ENCODE measurements around the gene RCBTB2.
"Not testable (repeated sequence)": the region's sequence is repeated elsewhere in the genome, so short reads cannot be mapped to it uniquely, and the experiment has no call there.

Gene RCBTB2

DNA sequence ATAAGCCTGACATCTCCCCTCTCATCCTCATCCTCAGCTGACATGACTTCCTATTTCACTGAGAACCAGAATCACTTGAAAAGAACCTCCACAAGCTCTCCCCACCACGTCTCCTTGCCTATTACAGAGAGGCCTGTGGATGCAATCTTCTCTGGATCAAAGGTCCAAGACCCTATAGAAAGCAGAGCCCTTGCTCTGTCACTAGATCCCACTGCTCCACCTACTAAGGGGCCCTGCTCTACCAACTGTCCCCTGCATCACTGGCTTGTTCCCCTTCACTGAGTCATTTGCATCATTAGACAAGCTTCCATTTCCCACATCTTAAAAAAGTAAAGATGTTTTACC, 40.8 kb downstream of the RCBTB2 start:
- DNase-seq = no peak

DNA sequence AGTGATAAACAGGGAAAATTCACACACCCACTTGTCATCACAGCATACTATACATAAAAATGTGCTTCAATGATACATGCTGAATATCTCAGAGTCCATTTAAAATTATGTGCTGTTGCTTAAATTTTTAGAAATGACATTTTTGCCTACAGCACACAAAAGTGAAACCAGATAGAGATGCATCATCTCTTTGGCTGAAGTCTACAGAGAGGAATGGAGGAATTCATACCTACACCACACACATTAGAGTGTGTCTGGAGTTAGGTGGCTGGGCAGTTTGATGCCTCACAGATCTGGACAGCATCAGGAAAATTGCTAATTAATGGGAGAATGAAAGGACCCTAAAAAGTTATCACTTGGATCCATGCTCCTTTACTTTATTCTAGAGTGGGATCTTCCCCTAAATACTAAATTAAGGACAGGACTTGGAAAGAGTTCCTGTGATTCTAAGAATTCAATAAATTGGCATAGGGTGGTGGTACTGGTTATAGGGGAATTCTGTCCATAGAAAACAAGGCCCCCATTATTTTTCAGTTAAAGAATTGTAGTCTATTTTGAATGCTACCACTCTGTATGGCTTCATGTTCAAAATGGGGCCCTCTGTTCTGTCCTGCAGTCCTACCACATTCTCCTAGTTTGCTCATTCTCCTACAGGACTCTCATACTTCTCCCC, 41.3 kb downstream of the RCBTB2 start:
- DNase-seq = no peak

DNA sequence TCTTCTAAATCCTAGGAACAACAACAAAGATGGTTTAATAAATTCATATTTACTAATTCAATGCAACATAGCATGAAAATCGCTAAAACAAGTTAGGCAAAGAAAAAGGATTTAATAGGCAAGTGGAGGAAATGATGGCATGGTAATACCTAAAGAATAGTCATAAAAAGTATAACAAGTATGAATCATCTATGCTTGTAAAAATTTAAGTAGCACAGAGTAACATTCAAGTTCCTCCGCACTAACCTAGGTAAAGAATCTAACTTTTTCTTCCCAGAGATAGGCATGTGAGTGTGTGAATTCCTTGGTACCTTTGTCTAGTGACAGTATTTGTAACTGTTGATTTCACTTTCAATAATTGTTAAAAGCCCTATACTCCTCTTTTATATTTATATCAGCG, 42.6 kb downstream of the RCBTB2 start:
- DNase-seq = no peak

DNA sequence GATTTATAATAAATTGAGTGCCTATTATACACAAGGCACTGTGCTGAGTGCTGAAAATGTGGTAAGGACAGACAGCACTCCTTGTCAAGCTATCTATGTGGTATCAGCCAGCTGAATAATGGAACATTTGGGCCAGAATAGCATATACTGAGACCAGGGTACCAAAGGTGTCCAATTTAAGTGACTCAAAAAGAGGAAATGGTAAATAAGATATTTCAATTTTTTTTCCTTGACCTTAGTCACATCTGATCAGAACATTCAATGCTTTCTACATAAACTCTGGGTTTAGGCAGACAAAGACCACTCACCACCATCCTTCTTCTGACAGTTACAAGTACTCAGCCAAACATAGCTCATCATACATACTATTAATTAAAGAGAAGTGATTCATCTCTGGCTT, 43.2 kb downstream of the RCBTB2 start:
- no peak for DNase-seq

DNA sequence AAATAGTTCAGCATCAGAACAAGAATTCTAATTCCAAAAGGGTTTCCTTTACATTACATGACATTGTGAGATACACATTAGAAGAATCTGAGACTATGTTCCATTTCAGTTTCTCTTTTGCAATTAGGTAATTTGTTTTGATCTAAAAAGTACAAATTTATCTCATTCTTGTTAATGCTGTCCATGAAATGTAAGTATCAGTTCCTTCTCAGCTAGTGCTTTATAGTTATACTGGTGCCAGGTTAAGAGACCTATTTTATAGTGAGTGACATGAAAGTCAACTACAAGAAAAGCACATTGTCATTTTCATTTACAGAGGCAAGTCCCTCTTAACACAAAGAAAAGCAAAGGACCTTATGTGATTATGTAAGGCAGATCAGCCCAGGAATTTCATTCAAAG, 43.9 kb downstream of the RCBTB2 start:
- DNase-seq = no peak

DNA sequence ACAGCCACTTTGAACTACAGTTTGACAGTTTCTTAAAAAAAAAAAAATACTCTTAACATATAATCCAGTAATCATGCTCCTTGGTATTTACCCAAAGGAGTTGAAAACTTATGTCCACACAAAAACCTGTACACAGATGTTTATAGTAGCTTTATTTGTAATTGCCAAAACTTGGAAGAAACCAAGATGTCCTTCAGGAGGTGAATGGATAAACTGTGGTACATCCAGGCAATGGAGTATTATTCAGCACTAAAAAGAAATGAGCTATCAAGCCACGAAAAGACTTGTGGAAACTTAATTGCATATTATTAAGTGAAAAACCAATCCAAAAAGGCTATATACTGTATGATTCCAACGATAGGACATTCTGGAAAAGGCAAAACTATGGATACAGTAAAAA, 44.9 kb downstream of the RCBTB2 start:
- DNase-seq = no peak

DNA sequence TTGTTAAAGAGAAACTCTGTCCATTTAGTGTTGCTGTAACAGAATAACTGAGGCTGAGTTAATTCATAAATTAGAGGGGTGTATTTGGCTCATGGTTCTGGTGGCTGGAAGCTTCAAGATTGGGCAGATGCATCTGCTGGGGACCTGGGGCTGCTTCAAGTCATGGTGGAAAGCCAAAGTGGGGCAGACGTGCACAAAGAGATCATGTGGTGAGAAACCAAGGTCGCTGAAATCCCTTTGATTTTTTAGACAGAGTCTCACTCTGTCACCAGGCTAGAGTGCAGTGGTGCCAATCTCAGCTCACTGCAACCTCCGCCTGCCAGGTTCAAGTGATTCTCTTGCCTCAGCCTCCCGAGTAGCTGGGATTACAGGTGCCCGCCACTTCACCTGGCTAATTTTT, 46.0 kb downstream of the RCBTB2 start:
- no peak for DNase-seq

DNA sequence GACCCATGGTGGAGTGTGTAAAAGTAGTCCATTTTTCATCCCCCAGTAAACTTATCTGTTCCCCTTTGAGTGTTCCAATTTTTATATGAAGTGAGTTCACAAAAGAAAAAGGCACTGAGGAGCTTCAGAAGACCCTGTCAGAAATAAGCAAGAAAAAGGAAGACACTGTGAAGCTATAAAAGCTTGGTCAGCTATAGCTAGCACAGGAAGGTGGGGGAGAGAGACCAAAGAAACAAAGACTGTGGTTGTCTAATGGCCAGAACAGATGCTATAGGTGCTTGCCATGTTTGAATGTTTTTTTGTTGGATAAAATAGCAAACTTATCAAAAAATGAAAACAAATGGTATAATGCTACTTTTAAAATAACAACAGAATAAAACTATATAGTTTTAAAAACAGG, 46.5 kb downstream of the RCBTB2 start:
- no peak for DNase-seq

DNA sequence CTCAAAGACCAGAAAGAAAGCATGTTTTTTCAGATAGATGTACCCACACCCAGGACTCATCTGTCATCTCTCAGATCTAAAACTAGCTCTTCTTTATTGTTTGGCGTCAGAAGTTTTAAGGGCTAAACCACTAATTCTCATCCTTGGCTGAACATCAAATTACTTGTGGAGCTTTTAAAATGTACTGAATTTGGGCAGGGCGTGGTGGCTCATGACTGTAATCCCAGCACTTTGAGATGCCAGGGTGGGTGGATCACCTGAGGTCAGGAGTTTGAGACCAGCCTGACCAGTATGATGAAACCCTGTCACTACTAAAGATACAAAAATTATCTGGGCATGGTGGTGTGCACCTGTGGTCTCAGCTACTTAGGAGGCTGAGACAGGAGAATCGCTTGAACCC, 47.4 kb downstream of the RCBTB2 start:
- DNase-seq = no peak

DNA sequence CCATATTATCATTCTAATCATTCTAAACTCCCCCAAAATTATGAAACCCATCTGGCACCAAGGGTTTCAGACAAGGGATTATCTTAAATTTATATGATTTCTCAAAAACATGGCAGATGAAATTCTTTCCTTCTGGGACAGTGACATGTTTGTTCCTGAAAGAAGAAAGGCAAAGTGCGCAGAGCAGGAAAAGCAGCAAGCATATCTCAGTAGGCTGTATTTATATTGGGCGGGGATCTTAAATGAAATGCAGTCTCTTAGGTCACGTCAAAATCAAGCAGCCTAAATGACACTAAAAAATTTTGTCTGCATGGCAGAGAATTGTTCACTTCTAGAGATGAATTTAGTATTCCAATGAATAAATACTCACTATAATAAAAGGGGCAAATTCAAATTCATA, 49.3 kb downstream of the RCBTB2 start:
- DNase-seq = no peak

DNA sequence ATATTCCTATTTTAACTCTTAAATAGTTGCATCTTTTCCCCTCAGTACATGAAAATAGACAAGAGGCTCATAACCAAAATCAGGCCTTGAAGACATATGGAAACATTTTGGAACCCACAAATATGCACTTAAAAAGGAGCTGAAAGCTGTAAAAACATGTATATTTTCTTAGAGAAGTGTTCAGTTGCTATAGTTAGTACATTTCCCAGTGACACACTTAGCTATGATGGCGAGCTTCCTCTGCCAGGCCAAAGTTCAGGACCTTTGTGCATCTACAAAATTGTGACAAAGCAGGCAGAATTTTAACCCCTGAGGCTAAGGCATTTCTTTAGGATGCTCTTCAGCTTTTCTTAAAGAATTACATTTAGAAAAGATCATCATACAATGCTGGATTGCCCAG, 54.5 kb downstream of the RCBTB2 start:
- DNase-seq = no peak

DNA sequence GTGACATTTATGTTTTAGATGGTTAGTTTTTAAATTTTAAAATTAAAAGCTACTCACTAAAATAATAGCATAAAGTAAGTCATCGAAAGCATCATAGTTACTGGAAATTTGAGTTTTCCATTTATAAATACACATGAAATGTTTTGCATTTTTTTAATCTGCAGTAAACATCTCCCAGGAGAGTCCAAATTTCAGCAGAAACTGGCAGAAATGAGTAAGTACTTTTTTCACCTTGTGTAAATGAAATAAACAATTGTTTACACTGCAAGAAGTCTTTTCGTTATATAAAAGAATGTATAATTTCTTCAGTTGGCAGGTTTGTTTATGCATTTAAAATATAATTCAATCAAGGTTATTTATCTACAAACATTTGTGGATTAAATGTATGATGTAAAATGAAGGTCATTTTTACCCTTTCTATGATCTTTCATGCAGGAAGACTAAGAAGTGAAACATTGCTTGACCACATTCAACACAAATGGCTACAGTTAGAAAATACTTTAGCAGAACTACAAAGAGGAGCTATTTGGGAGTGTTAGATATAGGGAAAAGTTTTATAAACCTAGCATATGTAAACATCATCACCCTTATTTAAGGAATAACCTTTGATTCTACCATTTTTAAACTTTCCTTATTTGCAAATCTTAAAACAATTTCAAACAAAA, 55.6 kb downstream of the RCBTB2 start:
- no peak for DNase-seq

DNA sequence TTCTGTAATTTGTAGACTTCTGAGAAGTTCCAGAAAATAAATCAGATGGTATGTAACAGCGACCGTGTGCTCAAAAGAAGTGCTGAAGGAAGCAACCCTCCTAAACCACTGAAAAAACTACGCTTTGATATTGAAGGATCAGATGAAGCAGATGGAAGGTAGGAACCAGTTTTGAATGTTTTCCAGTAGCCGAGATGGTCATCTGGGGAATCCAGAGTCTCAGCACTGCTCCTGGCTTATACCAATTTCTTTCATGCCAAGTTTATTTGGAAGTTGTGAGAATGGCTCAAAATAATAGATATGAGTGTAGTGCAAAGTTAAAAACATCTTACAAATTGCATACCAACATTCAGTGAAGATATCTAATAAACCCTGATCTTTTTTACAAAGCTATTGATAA, 56.2 kb downstream of the RCBTB2 start:
- no peak for DNase-seq

DNA sequence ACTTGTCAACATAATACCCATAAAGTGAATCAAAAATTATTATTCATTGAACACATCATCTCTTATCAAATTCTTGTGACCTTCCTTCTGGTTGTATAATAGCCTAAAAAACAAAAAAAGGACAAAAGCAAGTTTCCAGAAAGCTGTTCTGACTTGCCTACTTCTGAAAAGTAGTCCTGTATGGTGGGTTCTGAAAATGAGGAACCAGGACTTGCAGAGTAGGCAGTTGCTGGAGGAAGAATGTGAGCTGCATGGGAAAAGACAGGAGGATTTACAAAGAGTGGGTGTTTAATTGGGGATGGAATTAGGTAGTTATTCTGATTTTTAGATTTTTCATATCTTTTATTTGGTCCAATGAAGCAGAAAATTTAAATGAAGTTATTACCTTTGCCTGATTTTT, 56.7 kb downstream of the RCBTB2 start:
- DNase-seq = no peak

DNA sequence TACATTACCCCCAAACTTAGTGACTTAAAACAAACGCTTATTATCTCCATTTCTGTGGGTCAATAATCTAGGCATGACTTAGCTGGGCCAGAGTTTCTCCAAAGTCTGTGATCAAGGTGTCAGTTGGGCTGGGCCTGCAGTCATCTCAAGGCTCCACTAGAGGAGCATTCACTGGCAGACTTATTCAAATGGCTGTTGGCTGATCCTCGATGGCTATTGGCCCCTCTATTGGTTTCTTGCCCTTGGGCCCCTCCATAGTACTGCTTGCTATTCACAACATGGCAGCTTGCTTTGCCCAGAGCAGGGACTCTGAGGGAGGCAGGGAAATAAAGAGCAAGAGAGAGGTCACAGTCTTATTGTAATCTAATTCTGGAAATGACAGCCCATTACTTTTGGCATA, 57.6 kb downstream of the RCBTB2 start:
- DNase-seq = no peak

DNA sequence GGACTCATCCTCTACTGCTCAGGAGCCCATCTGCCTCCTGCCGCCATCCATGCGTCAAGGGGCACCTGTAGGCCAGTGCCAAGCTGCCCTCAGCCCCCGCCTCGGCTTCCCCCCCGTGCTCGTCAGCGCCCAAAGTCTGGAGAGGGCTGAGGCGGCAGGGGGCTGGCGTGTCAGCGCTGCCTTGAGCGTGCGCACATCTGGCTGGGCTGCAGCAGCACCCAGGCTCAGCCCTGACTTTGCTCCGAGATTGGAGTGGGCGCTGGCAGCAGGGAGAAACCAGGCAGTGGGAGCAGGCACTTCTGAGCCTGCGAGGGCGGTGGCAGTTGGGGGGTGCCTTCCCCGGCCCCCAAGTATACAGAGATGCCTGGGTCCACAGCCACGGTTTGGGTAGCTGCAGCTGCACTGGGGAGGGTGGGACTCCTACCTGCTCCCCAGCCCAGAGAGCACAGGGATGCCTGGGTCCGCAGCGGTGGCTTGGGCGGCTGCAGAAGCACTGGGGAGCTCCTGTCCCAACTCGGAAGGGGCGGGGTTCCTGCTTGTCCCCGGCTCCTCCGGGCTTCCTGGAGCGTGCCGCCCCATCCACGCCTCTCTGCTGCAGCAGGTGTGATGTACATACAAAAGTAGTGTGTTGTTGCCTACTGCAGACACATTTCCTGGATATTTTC, 75.2 kb downstream of the RCBTB2 start:
- DNase-seq = no peak

DNA sequence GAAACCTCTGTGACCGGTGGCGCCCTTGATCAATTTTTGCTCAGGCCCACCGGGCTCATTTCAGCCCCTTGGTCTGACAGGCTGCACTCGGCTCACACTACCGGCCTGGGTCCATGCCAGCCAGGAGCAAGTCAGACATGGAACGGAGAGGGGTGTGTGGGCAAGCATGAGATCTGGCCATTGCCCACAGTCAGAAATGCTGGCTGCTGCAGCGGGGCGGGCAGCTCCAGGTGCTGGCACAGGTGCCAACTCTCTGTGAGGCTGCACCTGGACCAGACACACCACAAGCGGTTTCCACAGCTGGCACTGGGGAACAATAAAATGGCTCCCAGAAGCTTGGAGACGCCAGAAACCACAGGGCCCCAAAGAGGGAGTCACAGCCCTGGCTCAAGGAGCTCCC, 76.3 kb downstream of the RCBTB2 start:
- DNase-seq = no peak

DNA sequence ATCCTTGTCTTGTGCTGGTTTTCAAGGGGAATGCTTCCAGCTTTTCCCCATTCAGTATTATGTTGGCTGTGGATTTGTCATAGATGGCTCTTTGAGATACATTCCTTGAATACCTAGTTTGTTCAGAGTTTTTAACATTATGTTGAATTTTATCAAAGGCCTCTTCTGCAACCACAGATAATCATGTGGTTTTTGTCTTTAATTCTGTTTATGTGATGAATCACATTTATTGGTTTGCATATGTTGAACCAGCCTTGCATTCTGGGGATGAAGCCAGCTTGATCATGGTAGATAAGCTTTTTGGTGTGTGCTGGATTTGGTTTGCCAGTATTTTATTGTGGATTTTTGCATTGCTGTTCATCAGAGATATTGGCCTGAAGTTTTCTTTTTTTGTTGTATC, 81.7 kb downstream of the RCBTB2 start:
- not testable (repeated sequence) for DNase-seq

DNA sequence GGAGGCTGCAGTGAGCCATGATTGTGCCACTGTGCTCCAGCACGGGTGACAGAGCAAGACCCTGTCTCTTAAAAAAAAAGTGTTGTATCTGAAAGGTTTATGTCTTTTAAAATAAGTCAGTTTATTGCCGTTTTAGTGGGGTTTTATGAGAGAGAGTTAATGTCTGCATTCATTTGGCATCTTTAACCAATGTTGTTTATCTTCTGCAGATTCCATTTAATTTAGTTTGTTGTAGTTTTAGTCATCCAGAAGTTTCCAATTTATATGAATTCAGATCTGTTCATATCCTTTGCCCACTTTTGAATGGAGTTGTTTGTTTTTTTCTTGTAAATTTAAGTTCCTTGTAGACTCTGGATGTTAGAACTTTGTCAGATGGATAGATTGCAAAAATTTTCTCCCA, 83.2 kb downstream of the RCBTB2 start:
- DNase-seq = no peak

DNA sequence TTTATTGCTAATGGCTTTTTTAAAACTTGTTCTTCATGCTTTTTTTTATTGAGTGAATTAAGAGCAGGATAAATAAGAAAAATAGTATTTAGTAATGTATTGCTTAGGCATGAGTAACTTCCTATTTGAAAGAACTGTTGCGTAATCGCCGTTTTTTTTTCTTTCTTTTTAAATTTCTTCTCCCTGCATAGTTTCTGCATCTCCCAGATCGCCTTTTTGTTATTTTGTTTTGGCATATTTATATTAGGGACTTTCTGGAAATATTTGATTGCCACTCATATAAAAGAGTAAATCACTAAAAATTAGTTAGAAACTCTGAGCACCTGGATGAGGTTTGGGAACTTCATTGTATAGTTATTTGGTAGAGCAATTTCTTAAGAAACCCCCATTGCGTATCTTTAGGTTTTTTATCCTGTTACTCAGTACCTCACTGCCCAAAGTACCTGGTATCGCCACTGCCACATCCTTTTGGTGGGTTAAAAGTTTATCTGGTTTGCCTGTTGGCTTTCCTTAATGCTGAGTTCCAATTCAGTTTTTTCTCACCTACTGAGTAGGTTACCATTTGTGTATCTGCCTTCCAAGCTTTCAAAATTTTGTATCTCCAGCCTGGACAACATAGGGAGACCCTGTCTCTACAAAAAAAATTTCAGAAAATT, 83.8 kb downstream of the RCBTB2 start:
- DNase-seq = no peak

DNA sequence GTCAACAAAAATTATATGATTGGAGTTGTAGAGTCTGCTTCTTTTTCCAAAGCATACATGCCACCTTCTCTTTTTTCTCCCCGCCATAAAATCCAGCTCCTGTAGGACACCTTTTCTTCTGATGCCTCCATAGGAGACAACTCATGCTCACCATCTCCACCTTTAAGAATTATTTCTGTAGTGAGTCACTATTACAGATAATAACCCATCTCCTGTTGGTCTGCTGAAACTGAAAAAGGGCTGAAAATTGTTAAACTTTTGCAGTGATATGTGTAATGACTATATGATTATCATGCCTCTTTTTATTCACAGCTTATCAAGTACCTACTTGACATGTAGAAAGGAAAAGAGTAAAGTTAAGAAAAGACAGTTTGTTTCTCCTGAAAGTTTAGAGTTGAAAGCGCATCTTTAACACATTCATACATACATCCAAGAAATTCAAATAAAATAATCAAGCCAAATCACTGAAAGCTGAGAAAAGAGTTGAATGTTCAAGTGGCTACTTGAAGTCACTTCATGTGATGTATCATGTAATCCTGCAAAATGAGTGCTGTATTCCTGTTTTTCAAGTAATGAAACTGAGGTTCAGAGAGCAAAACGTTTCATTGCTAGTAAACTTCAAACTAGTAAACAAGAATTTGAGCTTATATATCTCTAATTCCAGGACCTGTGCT, 84.5 kb downstream of the RCBTB2 start:
- DNase-seq = no peak

DNA sequence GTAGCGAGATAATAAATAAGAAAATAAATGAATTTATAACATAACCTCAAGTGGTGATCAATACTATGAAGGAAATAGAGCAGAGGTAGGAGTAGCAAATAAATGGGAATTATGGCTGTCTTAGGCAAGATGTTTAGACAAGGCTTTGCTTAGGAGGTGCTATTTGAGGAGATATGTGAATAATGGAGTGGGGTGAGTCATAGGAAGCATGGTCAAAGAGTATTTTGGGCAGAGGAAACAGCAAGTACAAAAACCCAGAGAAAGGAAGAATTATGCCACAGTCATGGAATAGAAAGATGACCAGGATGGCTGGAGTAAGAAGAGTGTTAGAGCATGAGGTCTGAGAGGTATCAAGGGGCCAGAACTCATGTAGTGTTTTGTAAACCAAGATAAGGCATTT, 86.4 kb downstream of the RCBTB2 start:
- DNase-seq = no peak

DNA sequence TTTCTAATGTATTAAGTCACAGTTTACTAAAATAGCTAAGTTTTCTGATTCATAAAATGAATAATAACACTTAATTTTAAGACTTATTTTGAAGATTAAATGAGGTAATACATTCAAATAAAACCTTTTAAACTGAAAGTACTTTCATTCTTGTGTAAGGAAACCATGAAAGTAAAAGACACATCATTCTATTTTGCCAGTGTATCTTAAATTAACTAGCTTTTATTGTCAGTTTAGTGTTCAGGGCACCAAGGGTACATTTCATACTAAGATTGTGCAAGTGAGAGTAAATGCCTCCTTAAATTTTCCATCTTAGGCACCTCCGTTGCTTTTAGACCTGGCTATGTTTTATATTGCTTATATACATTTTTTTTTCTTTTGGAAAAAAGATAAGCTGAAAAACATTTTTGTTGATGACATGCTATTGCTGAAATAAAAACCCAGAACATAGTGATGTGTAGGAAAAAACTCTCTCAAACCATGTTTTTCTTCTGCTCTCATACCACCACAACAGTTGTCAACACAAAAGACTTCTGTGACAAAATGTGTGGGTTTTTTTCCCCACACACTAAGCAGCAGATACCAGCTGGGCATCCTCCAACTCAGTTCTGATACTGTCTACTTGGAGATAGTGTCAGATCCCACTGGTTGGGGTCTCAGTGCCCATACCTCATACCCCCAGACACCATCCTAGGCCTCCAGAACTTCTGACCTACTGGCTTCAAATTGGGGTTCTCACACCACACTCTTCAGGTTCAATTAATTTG, 89.3 kb downstream of the RCBTB2 start:
- DNase-seq = no peak

Measured in NCI-H510A treated with DMSO at 0.1 percent for 48 hours (cell line).